ENCODE measurements around the gene CFAP65. TPM values are rescaled to one million over a fixed set of nuclear protein-coding genes. Genes with fewer than 3 reads are reported as not detected.
A peak's percentile ranks its signal among the peaks of the same experiment; 100 is the strongest.

Gene CFAP65
- total RNA-seq, 1 donor from 2014 or later: 0.05 TPM

GRCh38 chr2:218953366-218953954 lies 87.9 kb downstream of the CFAP65 start:
- peak; percentile 24 for DNase-seq (ENCODE audit: low spot score)
- ATAC-seq: no peak

Other genes starting within 250 kb of the CFAP65 start
- not detected for gene PRKAG3, start 209.7 kb downstream of the CFAP65 start, total RNA-seq
- gene WNT6, start 181.7 kb downstream of the CFAP65 start, total RNA-seq: 0.28 TPM
- not detected for gene WNT10A, start 160.7 kb downstream of the CFAP65 start, total RNA-seq
- gene CDK5R2, start 81.8 kb downstream of the CFAP65 start, total RNA-seq: not detected
- not detected for gene FEV, start 56.3 kb downstream of the CFAP65 start, total RNA-seq
- not detected for gene CRYBA2, start 48.1 kb downstream of the CFAP65 start, total RNA-seq
- 4.9 TPM for gene IHH, start 19.4 kb upstream of the CFAP65 start, total RNA-seq
- 7.8 TPM for gene NHEJ1, start 119.3 kb upstream of the CFAP65 start, total RNA-seq
- 2.8 TPM for gene SLC23A3, start 128.5 kb upstream of the CFAP65 start, total RNA-seq
- 31.2 TPM for gene CNPPD1, start 135.4 kb upstream of the CFAP65 start, total RNA-seq
- gene RETREG2, start 136.8 kb upstream of the CFAP65 start, total RNA-seq: 54.8 TPM
- 28.6 TPM for gene ZFAND2B, start 165.3 kb upstream of the CFAP65 start, total RNA-seq
- gene ABCB6, start 177.4 kb upstream of the CFAP65 start, total RNA-seq: 53.5 TPM
- gene ATG9A, start 188.1 kb upstream of the CFAP65 start, total RNA-seq: 45.8 TPM
- gene ANKZF1, start 188.3 kb upstream of the CFAP65 start, total RNA-seq: 22.1 TPM
- gene GLB1L, start 203.9 kb upstream of the CFAP65 start, total RNA-seq: 3.1 TPM
- 24.4 TPM for gene STK16, start 204.0 kb upstream of the CFAP65 start, total RNA-seq
- gene TUBA4B, start 211.7 kb upstream of the CFAP65 start, total RNA-seq: not detected
- gene TUBA4A, start 212.4 kb upstream of the CFAP65 start, total RNA-seq: 29.0 TPM
- gene DNAJB2, start 237.8 kb upstream of the CFAP65 start, total RNA-seq: 40.9 TPM

Measured in left lobe of liver (tissue), 2 donors.